Breast epithelium (tissue), 3 donors: ENCODE measurements around the gene DIP2B.

Experiments used
- POLR2A ChIP-seq: fragments of 450-650 bp; IDR thresholded peaks from one replicate; pipeline ENCODE4 v1.6.1; 2016; ENCODE audit warnings: antibody characterized with exemption, mild to moderate bottlenecking, moderate library complexity
- TF ChIP-seq, protein P1 (sequence below), 3 donors: fragments of 450-650 bp; IDR thresholded peaks; one replicate each; pipeline ENCODE4 v1.5.1; 2016 to 2017; ENCODE audit warnings: antibody characterized with exemption in 3 of 3, mild to moderate bottlenecking in 3 of 3, moderate library complexity in 3 of 3

GRCh38 chr12:50505675-50506530, 1.1 kb downstream of the DIP2B start:
- TF ChIP-seq, protein P1, sequence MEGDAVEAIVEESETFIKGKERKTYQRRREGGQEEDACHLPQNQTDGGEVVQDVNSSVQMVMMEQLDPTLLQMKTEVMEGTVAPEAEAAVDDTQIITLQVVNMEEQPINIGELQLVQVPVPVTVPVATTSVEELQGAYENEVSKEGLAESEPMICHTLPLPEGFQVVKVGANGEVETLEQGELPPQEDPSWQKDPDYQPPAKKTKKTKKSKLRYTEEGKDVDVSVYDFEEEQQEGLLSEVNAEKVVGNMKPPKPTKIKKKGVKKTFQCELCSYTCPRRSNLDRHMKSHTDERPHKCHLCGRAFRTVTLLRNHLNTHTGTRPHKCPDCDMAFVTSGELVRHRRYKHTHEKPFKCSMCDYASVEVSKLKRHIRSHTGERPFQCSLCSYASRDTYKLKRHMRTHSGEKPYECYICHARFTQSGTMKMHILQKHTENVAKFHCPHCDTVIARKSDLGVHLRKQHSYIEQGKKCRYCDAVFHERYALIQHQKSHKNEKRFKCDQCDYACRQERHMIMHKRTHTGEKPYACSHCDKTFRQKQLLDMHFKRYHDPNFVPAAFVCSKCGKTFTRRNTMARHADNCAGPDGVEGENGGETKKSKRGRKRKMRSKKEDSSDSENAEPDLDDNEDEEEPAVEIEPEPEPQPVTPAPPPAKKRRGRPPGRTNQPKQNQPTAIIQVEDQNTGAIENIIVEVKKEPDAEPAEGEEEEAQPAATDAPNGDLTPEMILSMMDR (IDR thresholded peaks at IDR 0.05), result no peak
- TF ChIP-seq POLR2A, result no peak
